Measurements from ENCODE around the gene FBXO39. TPM values are rescaled to one million over a fixed set of nuclear protein-coding genes. Genes with fewer than 3 reads are reported as not detected.
A peak's percentile ranks its signal among the peaks of the same experiment; 100 is the strongest.
"Not testable (repeated sequence)": the region's sequence is repeated elsewhere in the genome, so short reads cannot be mapped to it uniquely, and the experiment has no call there.

Gene FBXO39
- total RNA-seq (2014; rRNA removed) = not detected in 2 replicates
- Bru-seq, nascent RNA = not detected
- not detected for BruChase-seq, experiment 1, labeled RNA remaining after a 6-hour chase
- BruChase-seq, experiment 2, labeled RNA remaining after a 2-hour chase = percentile 12 among the genes with signal in this experiment
- long read RNA-seq = 0 reads

GRCh38 chr17:6775871-6776405 lies at the start of gene FBXO39:
FBXO39 (plus strand) TSS chr17:6776215; CDS start chr17:6779869, 3,654 bp downstream.
- ChIA-PET POLR2A (ENCODE audit: unreplicated experiment) (no interaction called here), CTCF (no interaction called here)
- intact Hi-C loops (cut with micrococcal nuclease) = no loop called here
- H3F3A ChIP-seq (ENCODE audit: low read length, unreplicated experiment) = no peaks in the 10 kb centered on the region
- H3K27me3 ChIP-seq (ENCODE audit: low read length) = 0 out of 2 replicates have a peak, but pooled peaks cover 2% of the 10 kb centered on the region
- H4K20me1 ChIP-seq (ENCODE audit: low read length) = no peaks in the 10 kb centered on the region
- no peak within 1 kb of the TSS for H3K4me3 ChIP-seq (ENCODE audit: low read length)
- no peak within 1 kb of the TSS for H2AFZ ChIP-seq (ENCODE audit: low read length)
- H3K79me2 ChIP-seq (ENCODE audit: low read length) = no peaks in the 10 kb centered on the region
- H3K9ac ChIP-seq (ENCODE audit: low read length) = no peak within 1 kb of the TSS
- H3K9me3 ChIP-seq (ENCODE audit: low read length) = no peaks in the 10 kb centered on the region
- H3K36me3 ChIP-seq (ENCODE audit: low read depth, low read length) = no peaks in the 10 kb centered on the region
- BruUV-seq (replicated peaks) = no TSS peak
- H3K9me2 ChIP-seq (replicated peaks; ENCODE audit: low read length) = no peaks in the 10 kb centered on the region
- TF ChIP-seq CTCF (conservative IDR thresholded peaks at IDR 0.05; ENCODE audit: low read depth, low read length) = no peak
- TF ChIP-seq EZH2 (IDR thresholded peaks at IDR 0.05; ENCODE audit: low read length, unreplicated experiment) = no peak
- TF ChIP-seq EZH2phosphoT487 (IDR thresholded peaks at IDR 0.05; ENCODE audit: borderline replicate concordance, low read length) = no peak
- no peaks in the 10 kb centered on the region for H3K4me1 ChIP-seq (ENCODE audit: insufficient read depth, low read length)
- no peak for ATAC-seq
- H3K4me2 ChIP-seq (ENCODE audit: low read length) = no peak within 1 kb of the TSS
- no peak within 1 kb of the TSS for H3K27ac ChIP-seq (ENCODE audit: low read length)
- DNase-seq = no peak

- CTCF ChIA-PET = no interaction called here
- no TSS peak for BruUV-seq (replicated peaks)
Observed at GRCh38 chr17:6729531-6729930, 46.5 kb upstream of the FBXO39 start.

DNA sequence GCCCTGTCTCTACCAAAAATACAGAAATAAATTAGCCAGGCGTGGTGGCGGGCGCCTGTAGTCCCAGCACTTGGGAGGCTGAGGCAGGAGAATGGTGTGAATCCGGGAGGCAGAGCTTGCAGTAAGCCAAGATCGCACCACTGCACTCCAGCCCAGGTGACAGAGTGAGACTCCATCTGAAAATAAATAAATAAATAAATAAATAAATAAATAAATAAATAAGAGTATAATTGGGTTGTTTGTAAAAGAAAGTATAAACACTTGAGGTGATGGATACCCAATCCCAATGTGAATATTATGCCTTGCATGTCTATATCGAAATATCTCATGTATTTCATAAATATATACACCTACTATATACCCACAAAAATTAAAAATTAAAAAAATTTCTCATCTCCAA lies 29.4 kb upstream of the FBXO39 start:
- H3K9me2 ChIP-seq (replicated peaks; ENCODE audit: low read length); BruUV-seq (replicated peaks); POLR2A ChIA-PET (ENCODE audit: unreplicated experiment); intact Hi-C loops (cut with micrococcal nuclease); H2AFZ ChIP-seq (ENCODE audit: low read length); H3K79me2 ChIP-seq (ENCODE audit: low read length); DNase-seq; H3K9ac ChIP-seq (ENCODE audit: low read length); H3K36me3 ChIP-seq (ENCODE audit: low read depth, low read length); ATAC-seq; H3F3A ChIP-seq (ENCODE audit: low read length, unreplicated experiment); H3K4me1 ChIP-seq (ENCODE audit: insufficient read depth, low read length); H3K4me2 ChIP-seq (ENCODE audit: low read length); H3K27me3 ChIP-seq (ENCODE audit: low read length); H3K9me3 ChIP-seq (ENCODE audit: low read length); CTCF ChIA-PET; H3K27ac ChIP-seq (ENCODE audit: low read length); H4K20me1 ChIP-seq (ENCODE audit: low read length); H3K4me3 ChIP-seq (ENCODE audit: low read length): not testable (repeated sequence)

More at GRCh38 chr17:6729531-6729930, 46.5 kb upstream of the FBXO39 start:
- Histone ChIP-seq H3K36me3 (ENCODE audit: low read depth, low read length) (no peaks in the 10 kb centered on the region), H3K27ac (ENCODE audit: low read length) (no peak overlapping the region), H3K9ac (ENCODE audit: low read length) (no peak overlapping the region), H3K27me3 (ENCODE audit: low read length) (0 out of 2 replicates have a peak, but pooled peaks cover 8% of the 10 kb centered on the region), H3K4me3 (ENCODE audit: low read length) (no peak overlapping the region), H3K9me2 (replicated peaks; ENCODE audit: low read length) (no peaks in the 10 kb centered on the region), H3K79me2 (ENCODE audit: low read length) (no peaks in the 10 kb centered on the region), H4K20me1 (ENCODE audit: low read length) (no peaks in the 10 kb centered on the region), H2AFZ (ENCODE audit: low read length) (no peak overlapping the region), H3F3A (ENCODE audit: low read length, unreplicated experiment) (no peaks in the 10 kb centered on the region), H3K4me2 (ENCODE audit: low read length) (no peak overlapping the region), H3K9me3 (ENCODE audit: low read length) (no peaks in the 10 kb centered on the region), H3K4me1 (ENCODE audit: insufficient read depth, low read length) (no peaks in the 10 kb centered on the region)
- POLR2A ChIA-PET (ENCODE audit: unreplicated experiment) = no interaction called here
- ATAC-seq (no peak), DNase-seq (no peak)
- intact Hi-C loops (cut with micrococcal nuclease) = no loop called here
- no peak for TF ChIP-seq CTCF (conservative IDR thresholded peaks at IDR 0.05; ENCODE audit: low read depth, low read length)
- TF ChIP-seq EZH2phosphoT487 (IDR thresholded peaks at IDR 0.05; ENCODE audit: borderline replicate concordance, low read length) = no peak
- no peak for TF ChIP-seq EZH2 (IDR thresholded peaks at IDR 0.05; ENCODE audit: low read length, unreplicated experiment)

Data from PC-3 (cell line).